Natural killer cell (primary cell): ENCODE data around the gene ATP11C. TPM values are rescaled to one million over a fixed set of nuclear protein-coding genes. Genes with fewer than 3 reads are reported as not detected.
"Not testable (repeated sequence)": the region's sequence is repeated elsewhere in the genome, so short reads cannot be mapped to it uniquely, and the experiment has no call there.

Source experiments
- ATAC-seq, 3 donors: fragments of 150-1000 bp in 2 of 3; fragments of 200-7000 bp in 1 of 3; cut with Tn5 transposase; 1 replicate in 1 of 3; 2 replicates in 2 of 3; pipeline ENCODE4 v1.10.0; 2021; ENCODE audit warnings: mild to moderate bottlenecking in 2 of 3, moderate library complexity in 2 of 3
- DNase-seq, 2 donors: peaks; one replicate each; pipeline versions ENCODE4 v3.0.0 to v3.0.0-alpha.2; 2013 to 2021; ENCODE audit warnings: mixed read lengths in 1 of 2
- H3K27ac ChIP-seq: one replicate; pipeline ENCODE4 v1.5.1; 2013; ENCODE audit warnings: mild to moderate bottlenecking, low read length
- H3K27me3 ChIP-seq: one replicate; pipeline ENCODE4 v1.6.1; 2013; ENCODE audit warnings: low read length; ENCODE audit not compliant: control insufficient read depth, insufficient read depth
- H3K36me3 ChIP-seq: one replicate; pipeline ENCODE4 v1.6.1; 2013; ENCODE audit warnings: low read length; ENCODE audit not compliant: control insufficient read depth, insufficient read depth
- H3K4me1 ChIP-seq: one replicate; pipeline ENCODE4 v1.6.1; 2013; ENCODE audit warnings: low read length; ENCODE audit not compliant: control insufficient read depth, insufficient read depth
- H3K4me3 ChIP-seq: one replicate; pipeline ENCODE4 v1.5.1; 2013; ENCODE audit warnings: low read length
- H3K9me3 ChIP-seq: one replicate; pipeline ENCODE4 v1.6.1; 2013; ENCODE audit warnings: low read length; ENCODE audit not compliant: control insufficient read depth, insufficient read depth
- H3K27ac Mint-ChIP-seq, 2 donors: one replicate each; pipeline ENCODE4 v1.8.0; 2022; ENCODE audit warnings: mild to moderate bottlenecking in 2 of 2, mixed read lengths in 2 of 2, moderate library complexity in 1 of 2
- H3K27me3 Mint-ChIP-seq, 2 donors: one replicate each; pipeline ENCODE4 v1.8.0; 2022; ENCODE audit warnings: low read depth in 2 of 2, mixed read lengths in 2 of 2
- H3K36me3 Mint-ChIP-seq: one replicate; pipeline ENCODE4 v1.8.0; 2022; ENCODE audit warnings: mixed read lengths
- H3K4me1 Mint-ChIP-seq, 2 donors: one replicate each; pipeline ENCODE4 v1.8.0; 2022; ENCODE audit warnings: mixed read lengths in 2 of 2
- H3K4me3 Mint-ChIP-seq: one replicate; pipeline ENCODE4 v1.8.0; 2022; ENCODE audit warnings: mild to moderate bottlenecking, moderate library complexity, mixed read lengths
- H3K9me3 Mint-ChIP-seq, 2 donors: one replicate each; pipeline ENCODE4 v1.8.0; 2022; ENCODE audit warnings: mixed read lengths in 2 of 2
- WGBS: methylation state at CpG from one replicate; pipeline ENCODE4 v1.1.7; 2013; ENCODE audit warnings: missing lambda C conversion rate; ENCODE audit not compliant: insufficient coverage; 5-methylcytosine and 5-hydroxymethylcytosine counted together
- intact Hi-C: fragments of 100-400 bp; cut with micrococcal nuclease; formaldehyde crosslinking; loops from one replicate; pipeline ENCODE4 v1.14.2; 2022
- total RNA-seq, 4 donors: library from RNA; stranded (reverse); fragments of 120-200 nt in 1 of 4; gene quantifications; one replicate each; pipeline versions ENCODE4 v1.2.3 to v1.2.4, GENCODE V29; 2013 to 2022
- TF ChIP-seq, protein P1 (sequence below): fragments of 200-600 bp; IDR thresholded peaks from one replicate; pipeline ENCODE4 v1.8.0; 2022; ENCODE audit warnings: antibody characterized with exemption

The ATP11C gene
- total RNA-seq, 3 donors from 2014 or later (not counting 1 experiment from before 2014, with no cell fraction given), result 20.0 to 24.3 (median 24.0) TPM

DNA sequence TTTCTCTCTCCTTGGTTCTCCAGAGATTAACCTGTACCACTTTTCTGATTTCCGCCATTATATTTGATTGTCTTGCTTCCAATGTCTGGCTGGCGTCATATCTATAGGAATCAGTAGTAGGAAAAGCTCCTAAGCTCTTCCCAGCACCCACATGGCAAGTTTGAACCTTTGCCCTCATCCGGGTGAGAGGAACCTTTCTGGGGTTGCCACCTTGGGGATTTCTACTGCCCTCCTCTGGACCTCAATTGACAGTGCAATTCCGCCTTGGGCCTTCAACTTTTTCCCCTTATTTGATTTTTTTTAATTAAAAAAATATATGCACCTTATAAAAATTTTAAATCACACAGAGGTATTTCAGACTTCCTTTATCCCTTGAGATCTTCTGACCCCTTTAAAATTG is 34.4 kb upstream of the ATP11C start:
- Mint-ChIP-seq H3K27ac (no peak overlapping the region), H3K4me1 (no peaks in the 10 kb centered on the region), H3K27me3 (peaks cover 11 to 35% of the 10 kb centered on the region in 2 donors), H3K4me3 (no peak overlapping the region), H3K36me3 (no peaks in the 10 kb centered on the region), H3K9me3 (no peaks in the 10 kb centered on the region)
- Histone ChIP-seq H3K9me3 (no peaks in the 10 kb centered on the region), H3K4me3 (no peak overlapping the region), H3K4me1 (no peaks in the 10 kb centered on the region), H3K36me3 (no peaks in the 10 kb centered on the region), H3K27me3 (no peaks in the 10 kb centered on the region), H3K27ac (no peak overlapping the region)
- TF ChIP-seq, protein P1, sequence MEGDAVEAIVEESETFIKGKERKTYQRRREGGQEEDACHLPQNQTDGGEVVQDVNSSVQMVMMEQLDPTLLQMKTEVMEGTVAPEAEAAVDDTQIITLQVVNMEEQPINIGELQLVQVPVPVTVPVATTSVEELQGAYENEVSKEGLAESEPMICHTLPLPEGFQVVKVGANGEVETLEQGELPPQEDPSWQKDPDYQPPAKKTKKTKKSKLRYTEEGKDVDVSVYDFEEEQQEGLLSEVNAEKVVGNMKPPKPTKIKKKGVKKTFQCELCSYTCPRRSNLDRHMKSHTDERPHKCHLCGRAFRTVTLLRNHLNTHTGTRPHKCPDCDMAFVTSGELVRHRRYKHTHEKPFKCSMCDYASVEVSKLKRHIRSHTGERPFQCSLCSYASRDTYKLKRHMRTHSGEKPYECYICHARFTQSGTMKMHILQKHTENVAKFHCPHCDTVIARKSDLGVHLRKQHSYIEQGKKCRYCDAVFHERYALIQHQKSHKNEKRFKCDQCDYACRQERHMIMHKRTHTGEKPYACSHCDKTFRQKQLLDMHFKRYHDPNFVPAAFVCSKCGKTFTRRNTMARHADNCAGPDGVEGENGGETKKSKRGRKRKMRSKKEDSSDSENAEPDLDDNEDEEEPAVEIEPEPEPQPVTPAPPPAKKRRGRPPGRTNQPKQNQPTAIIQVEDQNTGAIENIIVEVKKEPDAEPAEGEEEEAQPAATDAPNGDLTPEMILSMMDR, result no peak
- no peak for ATAC-seq
- intact Hi-C loops, result no loop called here
- DNase-seq, result peak in 1 of 2 donors; percentile 4
- 56% methylated on average over 1 of the region's 4 CpGs for WGBS

DNA sequence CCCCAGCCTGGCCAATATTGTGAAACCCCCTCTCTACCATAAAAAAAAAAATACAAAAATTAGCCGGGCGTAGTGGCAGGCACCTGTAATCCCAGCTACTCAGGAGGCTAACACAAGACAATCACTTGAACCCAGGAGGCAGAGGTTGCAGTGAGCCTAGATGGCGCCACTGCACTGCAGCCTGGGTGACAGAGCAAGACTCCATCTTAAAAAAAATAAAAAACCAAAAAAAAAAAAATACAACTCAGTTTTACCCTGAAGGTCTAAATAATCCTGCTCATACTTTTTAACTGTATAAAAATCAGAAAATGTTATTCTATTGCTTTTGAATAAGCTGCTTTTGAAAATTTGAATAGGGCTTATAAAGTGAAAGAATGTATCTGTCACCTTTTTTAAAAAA is 33.3 kb upstream of the ATP11C start:
- H3K36me3 Mint-ChIP-seq, H3K4me3 ChIP-seq, H3K4me3 Mint-ChIP-seq, H3K27ac Mint-ChIP-seq, H3K9me3 Mint-ChIP-seq, H3K27ac ChIP-seq, H3K4me1 ChIP-seq, ATAC-seq, intact Hi-C loops, H3K9me3 ChIP-seq, H3K27me3 ChIP-seq, H3K36me3 ChIP-seq, H3K4me1 Mint-ChIP-seq: not testable (repeated sequence)
- H3K27me3 Mint-ChIP-seq, result peaks cover 15 to 35% of the 10 kb centered on the region in 2 donors
- DNase-seq, result peak in 1 of 2 donors; percentile 2
- 66% methylated on average over 3 of the region's 3 CpGs for WGBS

DNA sequence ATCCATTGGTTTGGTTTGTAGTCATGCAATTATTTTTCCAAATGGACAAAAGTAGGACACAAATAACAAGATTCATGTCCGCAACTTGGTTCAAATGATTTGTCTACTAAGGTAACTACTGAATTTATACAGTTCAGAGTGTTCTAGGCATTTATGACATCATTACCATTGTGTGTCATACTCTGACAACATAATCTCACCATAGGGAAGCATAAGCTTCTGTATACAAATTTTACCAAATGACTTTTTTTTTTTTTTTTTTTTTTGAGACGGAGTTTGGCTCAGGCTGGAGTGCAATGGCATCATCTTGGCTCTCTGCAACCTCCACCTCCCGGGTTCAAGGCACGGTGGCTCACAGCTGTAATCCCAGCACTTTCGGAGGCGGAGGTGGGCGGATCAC is 32.6 kb upstream of the ATP11C start, which contains the start of gene CXorf66:
CXorf66 (minus strand) TSS at position 101 of the 400 bp plus-strand sequence; CDS start at position 76, 25 bp downstream.
- H3K4me3 ChIP-seq, result no peak within 1 kb of the TSS
- H3K9me3 ChIP-seq, result no peaks in the 10 kb centered on the region
- DNase-seq, result no peak
- H3K4me1 ChIP-seq, result no peaks in the 10 kb centered on the region
- no peak within 1 kb of the TSS for H3K4me3 Mint-ChIP-seq
- TF ChIP-seq, protein P1, result no peak
- intact Hi-C loops, result no loop called here
- no peaks in the 10 kb centered on the region for H3K9me3 Mint-ChIP-seq
- H3K4me1 Mint-ChIP-seq, result no peaks in the 10 kb centered on the region
- no peak within 1 kb of the TSS for H3K27ac Mint-ChIP-seq
- H3K27me3 ChIP-seq, result no peaks in the 10 kb centered on the region
- no peak for ATAC-seq
- H3K27me3 Mint-ChIP-seq, result peaks cover 18 to 33% of the 10 kb centered on the region in 2 donors
- no peaks in the 10 kb centered on the region for H3K36me3 Mint-ChIP-seq
- WGBS, result 98% methylated on average over 5 of the region's 7 CpGs
- no peak within 1 kb of the TSS for H3K27ac ChIP-seq
- no peaks in the 10 kb centered on the region for H3K36me3 ChIP-seq

DNA sequence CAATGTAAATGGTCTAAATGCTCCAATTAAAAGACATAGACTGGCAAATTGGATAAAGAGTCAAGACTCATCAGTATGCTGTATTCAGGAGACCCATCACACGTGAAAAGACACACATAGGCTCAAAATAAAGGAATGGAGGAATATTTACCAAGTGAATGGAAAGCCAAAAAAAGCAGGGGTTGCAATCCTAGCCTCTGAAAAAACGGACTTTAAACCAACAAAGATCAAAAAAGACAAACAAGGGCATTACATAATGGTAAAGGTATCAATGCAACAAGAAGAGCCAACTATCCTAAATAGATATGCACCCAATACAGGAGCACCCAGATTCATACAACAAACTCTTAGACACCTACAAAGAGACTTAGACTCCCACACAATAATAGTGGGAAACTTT is 28.2 kb upstream of the ATP11C start:
- H3K4me3 ChIP-seq, ATAC-seq, H3K9me3 Mint-ChIP-seq, intact Hi-C loops, H3K9me3 ChIP-seq, H3K27ac ChIP-seq, H3K4me1 ChIP-seq, DNase-seq, H3K4me1 Mint-ChIP-seq, H3K27ac Mint-ChIP-seq, H3K36me3 ChIP-seq, H3K4me3 Mint-ChIP-seq, H3K36me3 Mint-ChIP-seq, H3K27me3 ChIP-seq: not testable (repeated sequence)
- peaks cover 16 to 48% of the 10 kb centered on the region in 2 donors for H3K27me3 Mint-ChIP-seq
- WGBS, result no CpG with 5 or more reads among the region's 2 CpGs
